Measurements from ENCODE around the gene BUD31. TPM values are rescaled to one million over a fixed set of nuclear protein-coding genes. Genes with fewer than 3 reads are reported as not detected.

The BUD31 gene
- total and polyA plus RNA-seq, 9 of the 15 experiments (the other 6 are each of a cell fraction or from before 2014, with no cell fraction given) = 105 to 342 (median 247) TPM

- no peak for TF ChIP-seq ZNF277 (CRISPR knock-in tag; IDR thresholded peaks at IDR 0.05; ENCODE audit: borderline replicate concordance)
- no peak for TF ChIP-seq MTA2 (IDR thresholded peaks at IDR 0.05; ENCODE audit: low read depth)
- no peak for TF ChIP-seq POU5F1 (IDR thresholded peaks at IDR 0.05; ENCODE audit: borderline replicate concordance, low read depth, low read length, partially characterized antibody)
- no peak for TF ChIP-seq SAP30 (IDR thresholded peaks at IDR 0.05; ENCODE audit: borderline replicate concordance, insufficient read depth, low read depth, low read length, poor library complexity, severe bottlenecking)
- TF ChIP-seq ZFP1 (CRISPR knock-in tag; IDR thresholded peaks at IDR 0.05) = no peak
- no peak for TF ChIP-seq HCFC1 (IDR thresholded peaks at IDR 0.05; ENCODE audit: low read depth, low read length)
- TF ChIP-seq RBFOX2 (IDR thresholded peaks at IDR 0.05; ENCODE audit: low read depth, low read length) = peak; percentile 49
- no peak for TF ChIP-seq IFI16 (CRISPR knock-in tag; IDR thresholded peaks at IDR 0.05)
- no peak for TF ChIP-seq RHOXF2B (CRISPR knock-in tag; conservative IDR thresholded peaks at IDR 0.05)
- no peak for TF ChIP-seq ZBTB7A (IDR thresholded peaks at IDR 0.05; ENCODE audit: borderline replicate concordance, control insufficient read depth, low read depth, low read length)
- TF ChIP-seq, protein P1, sequence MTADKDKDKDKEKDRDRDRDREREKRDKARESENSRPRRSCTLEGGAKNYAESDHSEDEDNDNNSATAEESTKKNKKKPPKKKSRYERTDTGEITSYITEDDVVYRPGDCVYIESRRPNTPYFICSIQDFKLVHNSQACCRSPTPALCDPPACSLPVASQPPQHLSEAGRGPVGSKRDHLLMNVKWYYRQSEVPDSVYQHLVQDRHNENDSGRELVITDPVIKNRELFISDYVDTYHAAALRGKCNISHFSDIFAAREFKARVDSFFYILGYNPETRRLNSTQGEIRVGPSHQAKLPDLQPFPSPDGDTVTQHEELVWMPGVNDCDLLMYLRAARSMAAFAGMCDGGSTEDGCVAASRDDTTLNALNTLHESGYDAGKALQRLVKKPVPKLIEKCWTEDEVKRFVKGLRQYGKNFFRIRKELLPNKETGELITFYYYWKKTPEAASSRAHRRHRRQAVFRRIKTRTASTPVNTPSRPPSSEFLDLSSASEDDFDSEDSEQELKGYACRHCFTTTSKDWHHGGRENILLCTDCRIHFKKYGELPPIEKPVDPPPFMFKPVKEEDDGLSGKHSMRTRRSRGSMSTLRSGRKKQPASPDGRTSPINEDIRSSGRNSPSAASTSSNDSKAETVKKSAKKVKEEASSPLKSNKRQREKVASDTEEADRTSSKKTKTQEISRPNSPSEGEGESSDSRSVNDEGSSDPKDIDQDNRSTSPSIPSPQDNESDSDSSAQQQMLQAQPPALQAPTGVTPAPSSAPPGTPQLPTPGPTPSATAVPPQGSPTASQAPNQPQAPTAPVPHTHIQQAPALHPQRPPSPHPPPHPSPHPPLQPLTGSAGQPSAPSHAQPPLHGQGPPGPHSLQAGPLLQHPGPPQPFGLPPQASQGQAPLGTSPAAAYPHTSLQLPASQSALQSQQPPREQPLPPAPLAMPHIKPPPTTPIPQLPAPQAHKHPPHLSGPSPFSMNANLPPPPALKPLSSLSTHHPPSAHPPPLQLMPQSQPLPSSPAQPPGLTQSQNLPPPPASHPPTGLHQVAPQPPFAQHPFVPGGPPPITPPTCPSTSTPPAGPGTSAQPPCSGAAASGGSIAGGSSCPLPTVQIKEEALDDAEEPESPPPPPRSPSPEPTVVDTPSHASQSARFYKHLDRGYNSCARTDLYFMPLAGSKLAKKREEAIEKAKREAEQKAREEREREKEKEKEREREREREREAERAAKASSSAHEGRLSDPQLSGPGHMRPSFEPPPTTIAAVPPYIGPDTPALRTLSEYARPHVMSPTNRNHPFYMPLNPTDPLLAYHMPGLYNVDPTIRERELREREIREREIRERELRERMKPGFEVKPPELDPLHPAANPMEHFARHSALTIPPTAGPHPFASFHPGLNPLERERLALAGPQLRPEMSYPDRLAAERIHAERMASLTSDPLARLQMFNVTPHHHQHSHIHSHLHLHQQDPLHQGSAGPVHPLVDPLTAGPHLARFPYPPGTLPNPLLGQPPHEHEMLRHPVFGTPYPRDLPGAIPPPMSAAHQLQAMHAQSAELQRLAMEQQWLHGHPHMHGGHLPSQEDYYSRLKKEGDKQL (CRISPR knock-in tag; IDR thresholded peaks at IDR 0.05; ENCODE audit: borderline replicate concordance) = no peak
Observed at GRCh38 chr7:99397297-99397983, 11.3 kb upstream of the BUD31 start (continued).
